H9 (cell line): Measurements from ENCODE around the gene PCDHA1. TPM values are rescaled to one million over a fixed set of nuclear protein-coding genes. Genes with fewer than 3 reads are reported as not detected.

Source experiments
- DNase-seq: peaks from one replicate; pipeline ENCODE4 v3.0.0-alpha.2; 2017
- H2AFZ ChIP-seq: one replicate; pipeline ENCODE4 v1.6.1; 2013; ENCODE audit warnings: mild to moderate bottlenecking, low read length, control low read depth, moderate library complexity
- H2AK5ac ChIP-seq: 2 replicates; pipeline ENCODE4 v1.6.1; 2013; ENCODE audit warnings: low read length, control low read depth, mixed read lengths; ENCODE audit not compliant: insufficient read length
- H2BK120ac ChIP-seq: one replicate; pipeline ENCODE4 v1.6.1; 2013; ENCODE audit warnings: low read depth, mild to moderate bottlenecking, low read length, control low read depth, inconsistent platforms; ENCODE audit not compliant: poor library complexity, severe bottlenecking
- H2BK12ac ChIP-seq: 2 replicates; pipeline ENCODE4 v1.6.1; 2013; ENCODE audit warnings: low read length, control low read depth, mixed read lengths, low read depth; ENCODE audit not compliant: insufficient read length
- H2BK15ac ChIP-seq: 2 replicates; pipeline ENCODE4 v1.6.1; 2013; ENCODE audit warnings: low read depth, low read length, control low read depth
- H2BK20ac ChIP-seq: one replicate; pipeline ENCODE4 v1.6.1; 2013; ENCODE audit warnings: low read depth, mild to moderate bottlenecking, low read length, control low read depth, inconsistent platforms; ENCODE audit not compliant: poor library complexity, severe bottlenecking
- H2BK5ac ChIP-seq: 2 replicates; pipeline ENCODE4 v1.6.1; 2013; ENCODE audit warnings: low read length, control low read depth, mixed read lengths; ENCODE audit not compliant: insufficient read length
- H3K14ac ChIP-seq: 2 replicates; pipeline ENCODE4 v1.6.1; 2013; ENCODE audit warnings: low read length, control low read depth; ENCODE audit not compliant: insufficient read depth
- H3K18ac ChIP-seq: 2 replicates; pipeline ENCODE4 v1.6.1; 2013; ENCODE audit warnings: low read depth, mild to moderate bottlenecking, mixed read lengths, low read length, control low read depth; ENCODE audit not compliant: insufficient read length
- H3K23ac ChIP-seq: 2 replicates; pipeline ENCODE4 v1.6.1; 2013; ENCODE audit warnings: low read length, control low read depth, mixed read lengths, low read depth; ENCODE audit not compliant: insufficient read length
- H3K23me2 ChIP-seq: 2 replicates; pipeline ENCODE4 v1.6.1; 2013; ENCODE audit warnings: low read depth, mild to moderate bottlenecking, mixed read lengths, low read length, control low read depth; ENCODE audit not compliant: insufficient read length, poor library complexity, severe bottlenecking
- H3K27ac ChIP-seq: 2 replicates; pipeline ENCODE4 v1.5.1; 2013; ENCODE audit warnings: low read length, control low read depth, mixed read lengths, low read depth; ENCODE audit not compliant: insufficient read length
- H3K27me3 ChIP-seq: 2 replicates; pipeline ENCODE4 v1.6.1; 2013; ENCODE audit warnings: low read length, control low read depth, inconsistent platforms; ENCODE audit not compliant: insufficient read depth
- H3K4ac ChIP-seq: 2 replicates; pipeline ENCODE4 v1.6.1; 2013; ENCODE audit warnings: low read depth, mild to moderate bottlenecking, control low read depth, inconsistent platforms, low read length, moderate library complexity
- H3K4me1 ChIP-seq: 2 replicates; pipeline ENCODE4 v1.6.1; 2013; ENCODE audit warnings: low read length, control low read depth, inconsistent platforms; ENCODE audit not compliant: insufficient read depth
- H3K4me2 ChIP-seq: 2 replicates; pipeline ENCODE4 v1.6.1; 2013; ENCODE audit warnings: low read length, control low read depth, mixed read lengths; ENCODE audit not compliant: insufficient read length, insufficient read depth
- H3K56ac ChIP-seq: 2 replicates; pipeline ENCODE4 v1.6.1; 2013; ENCODE audit warnings: low read depth, mild to moderate bottlenecking, mixed read lengths, low read length, control low read depth; ENCODE audit not compliant: insufficient read length
- H3K79me1 ChIP-seq: 2 replicates; pipeline ENCODE4 v1.6.1; 2013; ENCODE audit warnings: low read depth, mild to moderate bottlenecking, moderate library complexity, low read length, control low read depth, inconsistent platforms; ENCODE audit not compliant: insufficient read depth, poor library complexity, severe bottlenecking
- H3K79me2 ChIP-seq: 2 replicates; pipeline ENCODE4 v1.6.1; 2013; ENCODE audit warnings: low read length, control low read depth, inconsistent platforms; ENCODE audit not compliant: insufficient read depth
- H3K9ac ChIP-seq: 2 replicates; pipeline ENCODE4 v1.6.1; 2013; ENCODE audit warnings: low read length, control low read depth, mixed read lengths; ENCODE audit not compliant: insufficient read length; ENCODE audit errors: extremely low read depth
- H3K9me3 ChIP-seq: one replicate; pipeline ENCODE4 v1.6.1; 2013; ENCODE audit warnings: low read depth, low read length, inconsistent platforms; ENCODE audit not compliant: control insufficient read depth
- H3T11ph ChIP-seq: one replicate; pipeline ENCODE4 v1.6.1; 2013; ENCODE audit warnings: mild to moderate bottlenecking, low read length, control low read depth, inconsistent platforms
- H4K20me1 ChIP-seq: one replicate; pipeline ENCODE4 v1.6.1; 2013; ENCODE audit not compliant: control insufficient read depth, insufficient read length, insufficient read depth
- H4K5ac ChIP-seq: 2 replicates; pipeline ENCODE4 v1.6.1; 2013; ENCODE audit warnings: low read depth, mild to moderate bottlenecking, mixed read lengths, low read length, control low read depth; ENCODE audit not compliant: insufficient read length
- H4K8ac ChIP-seq: replicated peaks from 2 replicates; pipeline ENCODE4 v1.6.1; 2013; ENCODE audit warnings: low read length, control low read depth, mixed read lengths, low read depth; ENCODE audit not compliant: insufficient read length
- H4K91ac ChIP-seq: 2 replicates; pipeline ENCODE4 v1.6.1; 2013; ENCODE audit warnings: low read depth, mild to moderate bottlenecking, moderate library complexity, mixed read lengths, low read length, control low read depth; ENCODE audit not compliant: insufficient read length
- H3K27ac Mint-ChIP-seq, 3 experiments: 2 replicates in 2 of 3; 3 replicates in 1 of 3; pipeline ENCODE4 v1.8.0; 2020 to 2021; ENCODE audit warnings: mixed read lengths in 3 of 3, mild to moderate bottlenecking in 1 of 3, moderate library complexity in 1 of 3
- H3K27me3 Mint-ChIP-seq: 2 replicates; pipeline ENCODE4 v1.8.0; 2021; ENCODE audit warnings: low read depth, mild to moderate bottlenecking, moderate library complexity, mixed read lengths
- H3K36me3 Mint-ChIP-seq, 3 experiments: 2 replicates in 2 of 3; 3 replicates in 1 of 3; pipeline ENCODE4 v1.8.0; 2020 to 2021; ENCODE audit warnings: low read depth in 3 of 3, mixed read lengths in 3 of 3; ENCODE audit not compliant: insufficient read depth in 1 of 3
- H3K4me1 Mint-ChIP-seq, 2 experiments: 2 replicates each; pipeline ENCODE4 v1.8.0; 2020; ENCODE audit warnings: mixed read lengths in 2 of 2
- H3K4me3 Mint-ChIP-seq, 2 experiments: 2 replicates in 1 of 2; 3 replicates in 1 of 2; pipeline ENCODE4 v1.8.0; 2020 to 2021; ENCODE audit warnings: mild to moderate bottlenecking in 2 of 2, mixed read lengths in 2 of 2, moderate library complexity in 1 of 2
- H3K9me3 Mint-ChIP-seq, 2 experiments: 2 replicates in 1 of 2; 3 replicates in 1 of 2; pipeline ENCODE4 v1.8.0; 2020; ENCODE audit warnings: mild to moderate bottlenecking in 2 of 2, mixed read lengths in 2 of 2, moderate library complexity in 1 of 2
- CTCF ChIP-seq: fragments of 200-600 bp; sonication (generic); conservative IDR thresholded peaks from 3 replicates; pipeline ENCODE4 v1.8.0; 2021; ENCODE audit warnings: antibody characterized with exemption, mild to moderate bottlenecking
- WGBS: extraction: QIAGEN DNeasy Blood & Tissue Kit; methylation state at CpG from one replicate; pipeline ENCODE4 v1.1.7; 2013; ENCODE audit warnings: missing lambda C conversion rate, low lambda C conversion rate, mixed read lengths; ENCODE audit not compliant: insufficient read length; ENCODE audit errors: extremely low coverage; 5-methylcytosine and 5-hydroxymethylcytosine counted together
- total RNA-seq: library from RNA; stranded (reverse); gene quantifications from 2 replicates; pipeline ENCODE4 v1.2.1, GENCODE V29; 2021

PCDHA1 gene
- total RNA-seq, 1 experiment from 2014 or later = 0.61 TPM

- DNase-seq = peak; percentile 64
- H3K27ac Mint-ChIP-seq = peak within 1 kb of the TSS in 2 of 3 experiments; percentile 24 to 62; a peak in 4 of 7 replicates
- peak within 1 kb of the TSS; percentile 98 for H2AFZ ChIP-seq
Measured at GRCh38 chr5:141050622-141051520, 264.9 kb downstream of the PCDHA1 start, which contains the start of gene PCDHB1. TSS of gene PCDHB1 (plus strand) at chr5:141051374. CDS start at chr5:141051471, 97 bp downstream.

More at GRCh38 chr5:141050622-141051520, 264.9 kb downstream of the PCDHA1 start, which contains the start of gene PCDHB1:
- H4K91ac ChIP-seq = no peak within 1 kb of the TSS
- H2BK120ac ChIP-seq = no peak within 1 kb of the TSS
- no peak within 1 kb of the TSS for H3K4ac ChIP-seq
- H3K79me2 ChIP-seq = no peaks in the 10 kb centered on the region
- H3K9me3 Mint-ChIP-seq = no peaks in the 10 kb centered on the region
- no peaks in the 10 kb centered on the region for H4K20me1 ChIP-seq
- no peak within 1 kb of the TSS for H2BK15ac ChIP-seq
- H4K5ac ChIP-seq = no peak within 1 kb of the TSS
- peak within 1 kb of the TSS; percentile 76 to 83 for H3K4me3 Mint-ChIP-seq
- no peak for TF ChIP-seq CTCF
- WGBS = no CpG with 5 or more reads among the region's 20 CpGs
- no peak within 1 kb of the TSS for H4K8ac ChIP-seq
- H3K14ac ChIP-seq = no peak within 1 kb of the TSS
- peaks cover 3% of the 10 kb centered on the region; the same call in 1 of the 2 replicates for H3K4me1 ChIP-seq
- H2BK20ac ChIP-seq = no peak within 1 kb of the TSS
- H3K4me2 ChIP-seq = peak within 1 kb of the TSS; percentile 97
- H2BK12ac ChIP-seq = no peak within 1 kb of the TSS
- no peaks in the 10 kb centered on the region for H3K9me3 ChIP-seq
- H2BK5ac ChIP-seq = no peak within 1 kb of the TSS
- peaks cover 15% of the 10 kb centered on the region in 2 experiments for H3K4me1 Mint-ChIP-seq
- no peak within 1 kb of the TSS for H3K56ac ChIP-seq
- no peaks in the 10 kb centered on the region for H3K79me1 ChIP-seq
- H3K23ac ChIP-seq = no peak within 1 kb of the TSS
- H3K27me3 ChIP-seq = peaks cover 3% of the 10 kb centered on the region; the same call in 1 of the 2 replicates
- H3T11ph ChIP-seq = no peak within 1 kb of the TSS
- no peaks in the 10 kb centered on the region for H3K36me3 Mint-ChIP-seq
- peak within 1 kb of the TSS; percentile 21 for H3K9ac ChIP-seq
- peaks cover 15% of the 10 kb centered on the region for H3K23me2 ChIP-seq
- H3K18ac ChIP-seq = peak within 1 kb of the TSS; percentile 19
- no peak within 1 kb of the TSS for H2AK5ac ChIP-seq
- peaks cover 63% of the 10 kb centered on the region for H3K27me3 Mint-ChIP-seq
- no peak within 1 kb of the TSS for H3K27ac ChIP-seq
